Right renal pelvis (tissue), 4 donors: ENCODE measurements around the gene DENND2C. TPM values are rescaled to one million over a fixed set of nuclear protein-coding genes. Genes with fewer than 3 reads are reported as not detected.
"Not testable (repeated sequence)": the region's sequence is repeated elsewhere in the genome, so short reads cannot be mapped to it uniquely, and the experiment has no call there.

ENCODE experiments used
- DNase-seq, 4 donors: peaks; one replicate each; pipeline ENCODE4 v3.0.0-alpha.2; 2013; ENCODE audit warnings: low read depth in 4 of 4, low spot score in 3 of 4, missing footprints in 1 of 4
- polyA plus RNA-seq, 4 donors: library from polyadenylated mRNA; unstranded; fragments of 120-200 nt; gene quantifications; one replicate each; pipeline ENCODE4 v1.2.1, GENCODE V29; 2013; ENCODE audit not compliant: insufficient read length in 4 of 4

The DENND2C gene
- polyA plus RNA-seq, 4 donors, result 3.2 to 4.8 (median 3.8) TPM

- no peak for DNase-seq
Measured at GRCh38 chr1:114609026-114609425, 60.8 kb downstream of the DENND2C start.

GRCh38 chr1:114607223-114607622, 62.6 kb downstream of the DENND2C start:
- no peak for DNase-seq

- no peak for DNase-seq
Measured at GRCh38 chr1:114597949-114598348, 71.9 kb downstream of the DENND2C start.

- no peak for DNase-seq
Measured at GRCh38 chr1:114595602-114596001, 74.2 kb downstream of the DENND2C start.

- DNase-seq, result no peak
Measured at GRCh38 chr1:114594046-114594445, 75.8 kb downstream of the DENND2C start.

GRCh38 chr1:114589122-114589521, 80.7 kb downstream of the DENND2C start:
- DNase-seq, result no peak

- no peak for DNase-seq
Measured at GRCh38 chr1:114588196-114588689, 81.6 kb downstream of the DENND2C start.

GRCh38 chr1:114587203-114587991, 82.5 kb downstream of the DENND2C start:
- no peak for DNase-seq

GRCh38 chr1:114586513-114587047, 83.3 kb downstream of the DENND2C start:
- no peak for DNase-seq

- no peak for DNase-seq
Measured at GRCh38 chr1:114585231-114585630, 84.6 kb downstream of the DENND2C start.

- DNase-seq, result peak; percentile 96 to 98 (median 98)
Measured at GRCh38 chr1:114581335-114582287, 88.2 kb downstream of the DENND2C start, which contains the start of gene BCAS2. TSS of gene BCAS2 (minus strand) at chr1:114581615. CDS start at chr1:114581591, 24 bp downstream.

- DNase-seq, result no peak
Measured at GRCh38 chr1:114574365-114574764, 95.5 kb downstream of the DENND2C start.

GRCh38 chr1:114564141-114564540, 105.7 kb downstream of the DENND2C start:
- DNase-seq, result no peak

GRCh38 chr1:114562978-114563510, 106.8 kb downstream of the DENND2C start:
- not testable (repeated sequence) for DNase-seq

GRCh38 chr1:114561333-114561732, 108.5 kb downstream of the DENND2C start:
- DNase-seq, result no peak

- no peak for DNase-seq
Measured at GRCh38 chr1:114559356-114559755, 110.5 kb downstream of the DENND2C start.

- DNase-seq, result no peak
Measured at GRCh38 chr1:114558544-114558943, 111.3 kb downstream of the DENND2C start.

- no peak for DNase-seq
Measured at GRCh38 chr1:114554577-114554976, 115.3 kb downstream of the DENND2C start.

- no peak for DNase-seq
Measured at GRCh38 chr1:114552106-114552639, 117.7 kb downstream of the DENND2C start.

GRCh38 chr1:114551400-114551799, 118.4 kb downstream of the DENND2C start:
- DNase-seq, result no peak
